Measurements from ENCODE around the gene SIGLECL1. TPM values are rescaled to one million over a fixed set of nuclear protein-coding genes. Genes with fewer than 3 reads are reported as not detected.
"Not testable (repeated sequence)": the region's sequence is repeated elsewhere in the genome, so short reads cannot be mapped to it uniquely, and the experiment has no call there.

The SIGLECL1 gene
- polyA plus RNA-seq (2013, experiment 1 of 2), result not detected
- polyA plus RNA-seq (2013, experiment 2 of 2), result not detected

DNA sequence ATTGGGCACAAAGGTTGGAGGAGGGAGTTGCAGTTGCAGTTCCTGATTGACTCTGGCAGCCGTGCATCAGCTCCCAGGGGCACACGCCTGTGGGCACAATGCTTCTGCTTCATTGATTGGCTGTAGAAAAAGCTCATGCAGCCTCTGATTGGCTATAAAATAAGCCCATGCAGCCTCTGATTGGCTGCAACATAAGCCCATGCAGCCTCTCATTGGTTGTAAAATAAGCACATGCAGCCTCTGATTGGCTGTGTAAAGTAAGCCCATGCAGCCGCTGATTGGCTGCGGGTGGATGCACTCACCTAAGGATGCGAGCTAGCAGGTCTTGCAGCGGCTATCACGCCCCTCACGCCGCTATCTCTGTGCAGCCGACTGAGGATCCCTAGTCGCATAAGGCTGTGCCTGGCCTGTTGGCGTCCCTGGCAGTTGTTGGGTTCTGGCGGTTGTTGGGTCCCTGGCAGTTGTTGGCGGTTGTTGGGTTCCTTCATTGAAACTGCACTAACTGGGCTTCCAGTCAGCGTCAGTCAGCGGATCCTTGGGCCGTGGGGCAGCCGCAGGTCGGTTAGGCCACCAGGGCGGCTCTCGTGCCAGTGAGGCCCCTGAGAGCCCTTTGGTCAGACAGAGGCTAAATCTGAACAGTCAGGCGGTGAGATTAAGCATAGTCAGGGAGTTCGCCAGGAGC is at the start of gene SIGLECL1:
Gene SIGLECL1 (plus strand): TSS at position 295 of the 682 bp plus-strand sequence. CDS start 12,993 bp downstream, outside the sequence.
- Histone ChIP-seq H3K4me1 (ENCODE audit: control insufficient read depth, insufficient read depth, low read length, poor library complexity, severe bottlenecking) (peaks cover 4% of the 10 kb centered on the region), H3K27ac (ENCODE audit: low read depth, low read length, severe bottlenecking) (no peak within 1 kb of the TSS), H3K36me3 (ENCODE audit: control insufficient read depth, insufficient read depth, low read length) (no peaks in the 10 kb centered on the region), H3K9me3 (ENCODE audit: control insufficient read depth, low read length) (no peaks in the 10 kb centered on the region), H3K4me3 (ENCODE audit: extremely low read depth, insufficient read depth, low read length, poor library complexity, severe bottlenecking) (no peak within 1 kb of the TSS)
- 93% methylated on average over 22 to 23 of the region's 23 CpGs for WGBS, 2 experiments (ENCODE audit: insufficient coverage in 2 of 2)

DNA sequence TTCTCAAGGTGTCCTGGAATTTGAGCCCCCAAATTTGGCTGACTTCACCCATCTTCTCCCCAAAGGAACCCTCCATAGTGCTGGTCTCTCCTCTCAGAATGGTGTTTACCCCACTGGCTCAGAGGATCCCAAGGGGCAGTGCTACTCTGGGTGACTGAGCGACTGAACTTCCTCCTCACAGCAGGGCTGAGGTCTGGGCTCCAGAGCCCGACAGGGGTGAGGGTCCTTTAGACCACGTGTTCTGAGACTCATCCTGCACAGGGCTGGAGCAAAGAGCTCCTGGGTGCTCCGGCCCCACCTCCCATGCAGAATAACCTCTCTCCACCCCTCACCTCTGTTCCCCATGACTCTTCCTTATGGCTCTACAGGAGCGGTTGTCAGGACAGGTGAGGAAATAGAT is 49.2 kb upstream of the SIGLECL1 start:
- H3K4me3 ChIP-seq (ENCODE audit: extremely low read depth, insufficient read depth, low read length, poor library complexity, severe bottlenecking), result no peak overlapping the region
- no peaks in the 10 kb centered on the region for H3K36me3 ChIP-seq (ENCODE audit: control insufficient read depth, insufficient read depth, low read length)
- no peak overlapping the region for H3K27ac ChIP-seq (ENCODE audit: low read depth, low read length, severe bottlenecking)
- 49 to 59% methylated on average over 3 of the region's 5 CpGs for WGBS, 2 experiments (ENCODE audit: insufficient coverage in 2 of 2)
- no peaks in the 10 kb centered on the region for H3K4me1 ChIP-seq (ENCODE audit: control insufficient read depth, insufficient read depth, low read length, poor library complexity, severe bottlenecking)
- H3K9me3 ChIP-seq (ENCODE audit: control insufficient read depth, low read length), result no peaks in the 10 kb centered on the region

DNA sequence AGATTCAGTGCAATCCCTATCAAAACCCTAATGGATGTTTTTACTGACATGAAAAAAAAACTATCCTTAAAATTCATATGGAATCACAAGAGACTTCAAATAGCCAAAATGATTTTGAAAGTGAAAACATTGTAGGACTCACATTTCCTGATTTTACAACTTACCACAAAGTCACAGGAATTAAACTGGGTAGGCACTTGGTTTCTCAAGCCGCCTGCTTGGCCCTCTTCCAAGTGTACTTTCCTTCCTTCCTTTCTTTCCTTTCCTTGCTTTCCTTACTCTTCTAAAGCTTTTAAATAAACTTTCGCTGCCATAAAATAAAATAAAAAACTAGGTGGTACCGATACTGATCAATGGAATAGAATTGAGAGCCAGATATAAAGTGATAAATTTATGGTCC is 47.0 kb upstream of the SIGLECL1 start:
- Histone ChIP-seq H3K9me3 (ENCODE audit: control insufficient read depth, low read length) (no peaks in the 10 kb centered on the region), H3K4me1 (ENCODE audit: control insufficient read depth, insufficient read depth, low read length, poor library complexity, severe bottlenecking) (no peaks in the 10 kb centered on the region), H3K4me3 (ENCODE audit: extremely low read depth, insufficient read depth, low read length, poor library complexity, severe bottlenecking) (no peak overlapping the region), H3K27ac (ENCODE audit: low read depth, low read length, severe bottlenecking) (no peak overlapping the region), H3K36me3 (ENCODE audit: control insufficient read depth, insufficient read depth, low read length) (no peaks in the 10 kb centered on the region)
- WGBS, 2 experiments (ENCODE audit: insufficient coverage in 2 of 2), result 86 to 88% methylated on average over 1 of the region's 3 CpGs

GRCh38 chr19:51204321-51204720 is 46.6 kb upstream of the SIGLECL1 start:
- Histone ChIP-seq H3K4me3 (ENCODE audit: extremely low read depth, insufficient read depth, low read length, poor library complexity, severe bottlenecking) (no peak overlapping the region), H3K4me1 (ENCODE audit: control insufficient read depth, insufficient read depth, low read length, poor library complexity, severe bottlenecking) (no peaks in the 10 kb centered on the region), H3K9me3 (ENCODE audit: control insufficient read depth, low read length) (no peaks in the 10 kb centered on the region), H3K36me3 (ENCODE audit: control insufficient read depth, insufficient read depth, low read length) (no peaks in the 10 kb centered on the region), H3K27ac (ENCODE audit: low read depth, low read length, severe bottlenecking) (no peak overlapping the region)
- 85 to 88% methylated on average over 5 to 6 of the region's 6 CpGs for WGBS, 2 experiments (ENCODE audit: insufficient coverage in 2 of 2)

GRCh38 chr19:51207747-51208146 is 43.1 kb upstream of the SIGLECL1 start:
- 57 to 89% methylated on average over 2 of the region's 2 CpGs for WGBS, 2 experiments (ENCODE audit: insufficient coverage in 2 of 2)
- no peaks in the 10 kb centered on the region for H3K36me3 ChIP-seq (ENCODE audit: control insufficient read depth, insufficient read depth, low read length)
- H3K4me1 ChIP-seq (ENCODE audit: control insufficient read depth, insufficient read depth, low read length, poor library complexity, severe bottlenecking), result no peaks in the 10 kb centered on the region
- H3K4me3 ChIP-seq (ENCODE audit: extremely low read depth, insufficient read depth, low read length, poor library complexity, severe bottlenecking), result no peak overlapping the region
- H3K27ac ChIP-seq (ENCODE audit: low read depth, low read length, severe bottlenecking), result no peak overlapping the region
- no peaks in the 10 kb centered on the region for H3K9me3 ChIP-seq (ENCODE audit: control insufficient read depth, low read length)

DNA sequence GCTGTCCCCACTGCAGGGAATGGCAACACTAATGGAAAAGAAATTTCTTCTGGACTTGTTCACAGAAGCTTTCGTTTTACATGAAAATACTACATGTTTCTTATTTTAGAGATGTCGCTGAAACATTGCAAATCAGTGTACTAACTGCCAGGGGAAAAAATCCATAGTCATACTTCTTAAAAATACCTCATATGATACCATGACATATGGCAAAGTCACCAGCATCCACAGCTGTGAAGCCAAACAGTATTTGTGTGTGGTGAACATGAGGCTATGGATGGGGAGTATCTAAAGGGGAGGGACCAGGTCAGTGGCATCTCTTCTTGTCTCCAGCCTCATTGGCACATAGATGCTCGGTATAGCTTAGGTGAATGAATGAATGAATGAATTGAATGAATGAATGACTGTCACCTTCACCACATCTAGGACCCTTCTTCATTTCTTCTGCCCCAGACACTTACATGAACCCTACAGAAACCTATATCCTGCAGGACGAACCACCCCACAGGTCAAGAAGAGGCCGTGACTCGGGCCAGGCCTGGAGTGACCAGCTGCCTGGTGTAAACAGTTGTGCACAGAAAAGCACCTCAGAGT is 40.6 kb upstream of the SIGLECL1 start:
- no peaks in the 10 kb centered on the region for H3K4me1 ChIP-seq (ENCODE audit: control insufficient read depth, insufficient read depth, low read length, poor library complexity, severe bottlenecking)
- no peak overlapping the region for H3K4me3 ChIP-seq (ENCODE audit: extremely low read depth, insufficient read depth, low read length, poor library complexity, severe bottlenecking)
- H3K27ac ChIP-seq (ENCODE audit: low read depth, low read length, severe bottlenecking), result no peak overlapping the region
- H3K9me3 ChIP-seq (ENCODE audit: control insufficient read depth, low read length), result no peaks in the 10 kb centered on the region
- 100% methylated on average over 3 of the region's 6 CpGs; no CpG with 5 or more reads in 1 of the 2 experiments for WGBS, 2 experiments (ENCODE audit: insufficient coverage in 2 of 2)
- no peaks in the 10 kb centered on the region for H3K36me3 ChIP-seq (ENCODE audit: control insufficient read depth, insufficient read depth, low read length)

- 82% methylated on average over 10 to 13 of the region's 13 CpGs for WGBS, 2 experiments (ENCODE audit: insufficient coverage in 2 of 2)
- not testable (repeated sequence) for H3K27ac ChIP-seq (ENCODE audit: low read depth, low read length, severe bottlenecking); H3K4me1 ChIP-seq (ENCODE audit: control insufficient read depth, insufficient read depth, low read length, poor library complexity, severe bottlenecking); H3K9me3 ChIP-seq (ENCODE audit: control insufficient read depth, low read length); H3K4me3 ChIP-seq (ENCODE audit: extremely low read depth, insufficient read depth, low read length, poor library complexity, severe bottlenecking); H3K36me3 ChIP-seq (ENCODE audit: control insufficient read depth, insufficient read depth, low read length)
Measured at GRCh38 chr19:51210874-51211361, 40.0 kb upstream of the SIGLECL1 start.

- Histone ChIP-seq H3K4me1 (ENCODE audit: control insufficient read depth, insufficient read depth, low read length, poor library complexity, severe bottlenecking) (no peaks in the 10 kb centered on the region), H3K27ac (ENCODE audit: low read depth, low read length, severe bottlenecking) (no peak overlapping the region)
- 82 to 90% methylated on average over 8 of the region's 9 CpGs for WGBS, 2 experiments (ENCODE audit: insufficient coverage in 2 of 2)
Measured at GRCh38 chr19:51211833-51212232, 39.0 kb upstream of the SIGLECL1 start.

DNA sequence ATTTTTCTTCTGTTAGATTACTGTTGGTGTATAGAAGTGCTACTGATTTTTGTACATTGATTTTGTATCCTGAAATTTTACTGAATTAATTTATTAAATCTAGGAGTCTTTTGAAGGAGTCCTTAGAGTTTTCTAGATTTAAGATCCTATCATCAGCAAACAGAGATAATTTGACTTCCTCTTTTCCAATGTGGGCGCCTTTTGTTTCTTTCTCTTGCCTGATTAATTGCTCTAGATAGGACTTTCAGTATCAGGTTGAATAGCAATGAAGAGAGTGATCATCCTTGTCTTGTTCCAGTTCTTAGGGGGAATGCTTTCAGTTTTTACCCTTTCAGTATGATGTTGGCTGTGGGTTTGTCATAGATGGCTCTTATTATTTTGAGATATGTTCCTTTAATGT is 31.6 kb upstream of the SIGLECL1 start:
- H3K4me3 ChIP-seq (ENCODE audit: extremely low read depth, insufficient read depth, low read length, poor library complexity, severe bottlenecking), result no peak overlapping the region
- WGBS, 2 experiments (ENCODE audit: insufficient coverage in 2 of 2), result 100% methylated on average over 1 of the region's 1 CpG; no CpG with 5 or more reads in 1 of the 2 experiments
- H3K36me3 ChIP-seq (ENCODE audit: control insufficient read depth, insufficient read depth, low read length), result no peaks in the 10 kb centered on the region
- H3K9me3 ChIP-seq (ENCODE audit: control insufficient read depth, low read length), result no peaks in the 10 kb centered on the region
- no peak overlapping the region for H3K27ac ChIP-seq (ENCODE audit: low read depth, low read length, severe bottlenecking)
- no peaks in the 10 kb centered on the region for H3K4me1 ChIP-seq (ENCODE audit: control insufficient read depth, insufficient read depth, low read length, poor library complexity, severe bottlenecking)

More at GRCh38 chr19:51211833-51212232, 39.0 kb upstream of the SIGLECL1 start:
- no peaks in the 10 kb centered on the region for H3K36me3 ChIP-seq (ENCODE audit: control insufficient read depth, insufficient read depth, low read length)
- no peaks in the 10 kb centered on the region for H3K9me3 ChIP-seq (ENCODE audit: control insufficient read depth, low read length)
- no peak overlapping the region for H3K4me3 ChIP-seq (ENCODE audit: extremely low read depth, insufficient read depth, low read length, poor library complexity, severe bottlenecking)

DNA sequence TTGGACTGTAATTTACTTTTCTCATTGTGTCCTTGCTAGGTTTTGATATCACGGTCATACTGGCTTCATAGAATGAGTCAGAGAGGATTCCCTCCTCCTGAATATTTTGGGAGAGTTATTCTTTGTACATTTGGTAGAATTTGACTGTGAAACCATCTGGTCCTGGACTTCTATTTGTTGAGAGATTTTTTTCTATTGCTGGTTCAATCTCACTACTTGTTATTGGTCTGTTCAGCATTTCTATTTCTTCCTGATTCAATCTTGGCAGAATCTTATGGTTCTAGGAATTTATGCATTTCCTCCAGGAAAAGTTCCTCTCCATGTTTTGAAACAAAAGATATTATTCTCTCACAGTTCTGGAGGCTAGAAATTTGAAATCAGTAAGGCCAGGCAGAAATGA is 30.9 kb upstream of the SIGLECL1 start:
- H3K36me3 ChIP-seq (ENCODE audit: control insufficient read depth, insufficient read depth, low read length), result no peaks in the 10 kb centered on the region
- 90 to 100% methylated on average over 1 of the region's 1 CpG for WGBS, 2 experiments (ENCODE audit: insufficient coverage in 2 of 2)
- no peaks in the 10 kb centered on the region for H3K4me1 ChIP-seq (ENCODE audit: control insufficient read depth, insufficient read depth, low read length, poor library complexity, severe bottlenecking)
- no peak overlapping the region for H3K4me3 ChIP-seq (ENCODE audit: extremely low read depth, insufficient read depth, low read length, poor library complexity, severe bottlenecking)
- H3K9me3 ChIP-seq (ENCODE audit: control insufficient read depth, low read length), result no peaks in the 10 kb centered on the region
- H3K27ac ChIP-seq (ENCODE audit: low read depth, low read length, severe bottlenecking), result no peak overlapping the region

DNA sequence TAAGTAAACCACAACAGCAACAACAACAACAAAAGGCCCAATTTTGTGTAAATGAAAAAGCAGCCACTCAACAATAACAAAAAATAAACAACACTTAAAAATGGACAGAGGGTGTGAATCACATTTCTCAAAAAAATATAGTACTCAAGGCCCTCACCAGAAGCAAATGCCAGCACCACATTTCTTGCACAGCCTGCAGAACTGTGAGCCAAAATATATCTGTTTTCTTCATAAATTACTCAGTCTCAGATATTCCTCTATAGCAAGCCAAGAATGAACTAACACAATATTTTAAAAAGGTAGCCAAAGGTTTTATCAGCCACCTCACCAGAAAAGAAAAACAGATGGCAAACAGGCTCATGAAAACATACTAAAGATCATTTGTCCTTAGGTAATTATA is 29.9 kb upstream of the SIGLECL1 start:
- no peak overlapping the region for H3K27ac ChIP-seq (ENCODE audit: low read depth, low read length, severe bottlenecking)
- H3K4me3 ChIP-seq (ENCODE audit: extremely low read depth, insufficient read depth, low read length, poor library complexity, severe bottlenecking), result no peak overlapping the region
- H3K9me3 ChIP-seq (ENCODE audit: control insufficient read depth, low read length), result no peaks in the 10 kb centered on the region
- no peaks in the 10 kb centered on the region for H3K4me1 ChIP-seq (ENCODE audit: control insufficient read depth, insufficient read depth, low read length, poor library complexity, severe bottlenecking)
- H3K36me3 ChIP-seq (ENCODE audit: control insufficient read depth, insufficient read depth, low read length), result no peaks in the 10 kb centered on the region
